Activated T-cell treated with anti-CD3 and anti-CD28 coated beads for 48 hours (primary cell): ENCODE measurements around the gene CCR6.

Experiments used
- DNase-seq: peaks from one replicate; pipeline ENCODE4 v3.0.0-alpha.2; 2020; ENCODE audit warnings: low read depth

The CCR6 gene

DNA sequence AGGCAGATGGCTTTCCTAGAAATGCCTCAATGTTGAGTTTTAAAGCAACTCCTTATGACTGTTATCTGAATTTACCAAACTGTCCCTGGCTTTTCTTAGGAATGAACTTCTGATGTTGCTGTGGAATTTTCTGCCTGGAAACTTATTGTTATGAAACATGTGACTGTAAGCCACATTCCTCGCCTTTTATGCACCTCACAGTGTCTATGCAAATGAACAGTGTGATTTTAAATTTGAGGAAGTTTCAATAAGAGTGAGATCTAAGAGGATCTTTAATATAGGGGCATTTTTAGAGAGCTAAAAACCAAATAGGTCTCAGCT lies 2.4 kb upstream of the CCR6 start:
- DNase-seq, result no peak

DNA sequence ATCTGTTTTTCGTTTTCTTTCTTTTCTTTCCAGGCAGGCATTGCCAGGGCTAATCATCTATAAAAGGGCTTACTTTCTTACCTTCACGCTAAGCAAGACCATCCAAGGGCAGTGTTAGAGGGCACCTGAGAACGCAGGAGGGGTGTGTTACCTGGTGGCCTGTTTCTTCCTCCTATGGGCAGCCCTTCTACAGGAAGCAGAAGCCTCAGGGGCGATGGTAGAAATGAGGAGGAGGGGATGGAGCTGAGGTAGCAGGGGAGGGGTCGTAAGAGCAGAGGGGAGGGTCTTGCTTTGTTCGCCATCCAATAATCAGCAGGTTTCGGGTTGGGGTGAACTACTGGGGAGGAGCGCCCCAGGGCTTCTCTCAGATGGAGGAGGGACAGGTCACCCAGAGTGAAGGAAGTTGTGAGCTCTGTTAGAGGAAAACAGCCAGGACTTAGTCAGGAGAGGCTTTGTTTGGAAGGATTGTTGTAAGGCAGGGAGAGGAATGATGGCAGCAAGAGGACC lies 1.5 kb upstream of the CCR6 start:
- no peak for DNase-seq

GRCh38 chr6:167122041-167122826 lies 662 bp upstream of the CCR6 start:
- DNase-seq, result no peak

GRCh38 chr6:167124753-167125152 lies 1.9 kb downstream of the CCR6 start:
- DNase-seq, result no peak

- DNase-seq, result no peak
These were observed 2.5 kb downstream of the CCR6 start for GRCh38 chr6:167125410-167125809.

GRCh38 chr6:167125855-167126349 lies 3.0 kb downstream of the CCR6 start:
- no peak for DNase-seq

DNA sequence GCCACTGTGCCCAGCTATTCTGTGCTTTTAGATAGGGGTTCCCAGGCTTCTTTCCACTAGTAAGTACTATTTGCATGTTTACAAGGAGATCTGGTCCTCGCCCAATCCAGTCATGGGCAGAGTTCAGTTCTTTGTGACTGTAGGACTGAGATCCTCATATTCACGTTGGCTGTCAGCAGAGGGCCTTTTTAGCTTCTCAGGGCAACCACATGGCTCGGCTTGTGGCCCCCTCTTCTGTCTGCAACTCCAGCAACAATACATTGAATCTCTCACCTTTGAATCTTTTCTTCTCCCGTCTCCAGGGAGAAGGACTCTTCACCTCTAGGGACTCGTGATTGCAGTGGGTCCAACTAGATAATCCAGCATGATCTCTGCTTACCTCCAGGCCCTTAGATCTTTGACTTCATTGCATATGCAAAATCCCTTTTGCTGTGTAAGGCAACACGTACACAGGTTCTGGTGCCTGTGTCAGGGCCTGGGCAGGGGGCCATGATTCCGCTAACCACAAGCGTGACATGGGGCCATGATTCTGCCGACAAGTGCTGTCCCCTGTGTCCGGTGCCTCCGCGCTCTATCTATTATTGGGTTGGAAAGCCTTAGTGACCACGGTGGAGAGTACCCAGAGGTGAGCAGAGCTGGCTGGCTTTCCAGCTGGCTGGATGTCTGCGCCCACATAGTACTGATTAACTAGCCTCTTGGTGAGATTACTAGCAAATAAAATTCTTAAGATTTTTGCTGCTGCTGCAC lies 5.1 kb downstream of the CCR6 start:
- no peak for DNase-seq

GRCh38 chr6:167129159-167129558 lies 6.3 kb downstream of the CCR6 start:
- no peak for DNase-seq

GRCh38 chr6:167129562-167129961 lies 6.7 kb downstream of the CCR6 start:
- DNase-seq, result no peak

GRCh38 chr6:167130008-167130677 lies 7.2 kb downstream of the CCR6 start:
- no peak for DNase-seq

- DNase-seq, result no peak
These were observed 8.1 kb downstream of the CCR6 start for GRCh38 chr6:167130712-167131684.

- DNase-seq, result no peak
These were observed 11.8 kb downstream of the CCR6 start for GRCh38 chr6:167134448-167135328.

- DNase-seq, result no peak
These were observed 13.5 kb downstream of the CCR6 start for GRCh38 chr6:167136376-167136775.

- no peak for DNase-seq
These were observed 14.2 kb downstream of the CCR6 start for GRCh38 chr6:167137081-167137480.

GRCh38 chr6:167137881-167138280 lies 15.0 kb downstream of the CCR6 start:
- no peak for DNase-seq

DNA sequence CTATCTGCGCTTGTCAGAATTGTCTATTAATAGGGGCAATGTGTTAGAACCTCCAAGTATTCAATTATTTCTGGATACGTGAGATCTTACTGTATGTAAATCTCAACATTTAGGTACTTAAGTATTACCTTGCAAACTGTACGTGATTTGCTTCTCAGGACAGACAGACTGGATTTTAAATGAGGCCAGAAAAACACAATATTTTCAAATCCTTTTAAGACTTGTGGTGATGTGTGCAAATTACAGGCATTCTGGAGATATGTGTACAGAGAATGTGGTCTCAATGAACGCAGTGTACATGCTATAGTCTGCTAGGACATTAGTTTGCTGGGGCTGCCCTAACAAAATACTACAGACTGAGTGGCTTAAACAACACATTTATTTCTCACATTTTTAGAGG lies 16.9 kb downstream of the CCR6 start:
- DNase-seq, result no peak

DNA sequence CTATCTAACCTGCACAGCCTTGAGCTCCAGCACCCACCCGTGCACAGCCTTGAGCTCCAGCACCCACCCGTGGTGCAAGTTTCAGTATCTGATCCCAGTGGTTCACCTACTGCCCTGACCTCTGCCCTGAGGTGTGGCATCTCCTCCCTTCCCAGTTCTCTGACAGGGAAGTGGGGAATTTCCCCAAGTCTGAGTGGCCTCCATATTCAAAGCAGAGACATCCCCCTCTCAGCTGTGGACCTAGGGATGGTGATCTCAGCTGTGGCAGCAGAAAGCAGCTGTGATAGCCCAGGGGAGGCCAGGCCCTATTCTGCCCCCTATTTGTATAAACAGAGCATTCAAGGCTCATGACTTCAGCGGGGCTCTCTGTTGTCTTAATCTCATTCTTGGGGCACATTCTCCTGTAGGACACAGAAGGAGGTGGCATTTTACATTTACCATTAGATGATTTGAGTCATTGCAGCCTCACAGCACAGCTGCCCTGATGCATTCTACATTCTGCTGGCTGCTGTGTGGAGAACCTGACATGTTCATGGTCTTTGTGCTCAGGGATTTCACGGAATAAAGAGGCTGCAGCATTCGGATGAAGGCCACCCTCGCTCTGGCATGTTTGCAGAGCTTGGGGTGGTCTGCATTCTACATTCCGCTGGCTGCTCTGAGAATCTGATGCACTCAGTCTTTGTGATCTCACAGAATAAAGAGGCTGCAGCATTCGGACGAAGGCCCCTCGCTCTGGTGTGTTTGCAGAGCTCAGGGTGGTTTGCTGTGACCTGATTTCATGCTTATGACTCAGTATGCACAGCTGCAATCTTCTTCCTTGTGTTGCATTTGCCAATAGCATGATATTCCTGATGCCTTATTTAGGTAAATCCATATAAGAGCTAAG lies 17.9 kb downstream of the CCR6 start:
- DNase-seq, result no peak

DNA sequence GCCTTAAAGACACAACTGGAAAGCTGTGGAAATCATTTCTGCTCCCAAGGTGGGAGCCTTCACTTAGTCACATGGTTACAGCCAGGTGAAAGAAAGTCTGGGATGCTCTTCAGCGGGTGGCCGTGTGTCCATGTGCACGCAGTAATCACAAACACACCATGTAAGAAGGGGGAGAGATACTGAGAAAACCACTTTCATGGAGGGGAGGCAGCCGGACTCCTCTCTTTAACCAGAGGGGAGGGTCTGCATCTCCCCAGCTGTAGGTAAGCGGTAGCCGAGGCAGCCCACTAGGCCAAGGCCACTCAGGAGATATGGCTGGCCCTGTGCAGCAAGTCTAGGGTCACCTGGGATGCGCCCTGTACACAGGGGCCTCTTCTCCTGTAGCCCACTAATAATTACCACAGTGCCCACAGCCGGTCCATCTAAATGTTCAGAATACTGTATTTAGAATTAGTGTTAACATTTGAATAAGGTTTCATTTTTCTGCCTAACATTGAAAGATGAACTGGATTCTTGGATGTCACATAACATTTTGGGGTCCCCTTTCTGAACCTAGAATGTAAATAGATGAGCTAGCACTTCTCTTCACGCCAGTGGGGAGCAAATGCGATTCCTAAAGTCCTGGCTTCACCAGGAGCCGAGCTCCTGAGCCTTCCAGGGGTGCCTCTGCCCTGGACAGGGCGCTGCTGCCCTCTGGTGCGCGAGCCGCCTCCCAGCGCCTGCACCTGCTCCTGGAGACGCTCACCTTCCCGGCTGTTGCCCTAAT lies 19.0 kb downstream of the CCR6 start:
- peak; percentile 41 for DNase-seq

- DNase-seq, result no peak
These were observed 19.5 kb downstream of the CCR6 start for GRCh38 chr6:167142433-167142761.
